Activated naive CD4-positive, alpha-beta T cell treated with Interleukin-2 at 50 U/mL for 16 hours (primary cell): ENCODE measurements around the gene SMYD4.

Experiments
- DNase-seq: peaks from one replicate; pipeline ENCODE4 v3.0.0-alpha.2; 2020

SMYD4 gene

GRCh38 chr17:1729966-1730325, 99.8 kb downstream of the SMYD4 start:
- no peak for DNase-seq
